GM21786 (cell line): Measurements from ENCODE around the gene CRISPLD2.

Source experiments
- ATAC-seq: cut with Tn5 transposase; IDR thresholded peaks from one replicate; pipeline ENCODE4 v1.9.1; 2021; ENCODE audit not compliant: unreplicated experiment

The CRISPLD2 gene

GRCh38 chr16:84795329-84796053, 24.3 kb upstream of the CRISPLD2 start:
- ATAC-seq: no peak

GRCh38 chr16:84800158-84800978, 19.4 kb upstream of the CRISPLD2 start:
- no peak for ATAC-seq

GRCh38 chr16:84803146-84803545, 16.6 kb upstream of the CRISPLD2 start:
- no peak for ATAC-seq

- no peak for ATAC-seq
Observed at GRCh38 chr16:84804326-84804725, 15.5 kb upstream of the CRISPLD2 start.

GRCh38 chr16:84806256-84806889, 13.4 kb upstream of the CRISPLD2 start:
- ATAC-seq: no peak

GRCh38 chr16:84806890-84807258, 12.9 kb upstream of the CRISPLD2 start:
- ATAC-seq: no peak

GRCh38 chr16:84807776-84808175, 12.0 kb upstream of the CRISPLD2 start:
- ATAC-seq: no peak

GRCh38 chr16:84808826-84809225, 11.0 kb upstream of the CRISPLD2 start:
- no peak for ATAC-seq

- ATAC-seq: no peak
Observed at GRCh38 chr16:84810518-84811273, 9.1 kb upstream of the CRISPLD2 start.

GRCh38 chr16:84811529-84811928, 8.3 kb upstream of the CRISPLD2 start:
- no peak for ATAC-seq

GRCh38 chr16:84813141-84813934, 6.4 kb upstream of the CRISPLD2 start:
- ATAC-seq: no peak

GRCh38 chr16:84815462-84815861, 4.3 kb upstream of the CRISPLD2 start:
- ATAC-seq: no peak

- ATAC-seq: no peak
Observed at GRCh38 chr16:84816023-84816422, 3.8 kb upstream of the CRISPLD2 start.

GRCh38 chr16:84816485-84816884, 3.3 kb upstream of the CRISPLD2 start:
- ATAC-seq: no peak

GRCh38 chr16:84817206-84817605, 2.6 kb upstream of the CRISPLD2 start:
- no peak for ATAC-seq

- ATAC-seq: no peak
Observed at GRCh38 chr16:84817613-84818012, 2.2 kb upstream of the CRISPLD2 start.

- no peak for ATAC-seq
Observed at GRCh38 chr16:84818133-84818532, 1.7 kb upstream of the CRISPLD2 start.

- ATAC-seq: no peak
Observed at GRCh38 chr16:84818989-84819643, 669 bp upstream of the CRISPLD2 start.

GRCh38 chr16:84820305-84820684, 510 bp downstream of the CRISPLD2 start:
- ATAC-seq: no peak

- no peak for ATAC-seq
Observed at GRCh38 chr16:84820771-84821170, 986 bp downstream of the CRISPLD2 start.
